ENCODE results near the gene DMWD.

The DMWD gene

DNA sequence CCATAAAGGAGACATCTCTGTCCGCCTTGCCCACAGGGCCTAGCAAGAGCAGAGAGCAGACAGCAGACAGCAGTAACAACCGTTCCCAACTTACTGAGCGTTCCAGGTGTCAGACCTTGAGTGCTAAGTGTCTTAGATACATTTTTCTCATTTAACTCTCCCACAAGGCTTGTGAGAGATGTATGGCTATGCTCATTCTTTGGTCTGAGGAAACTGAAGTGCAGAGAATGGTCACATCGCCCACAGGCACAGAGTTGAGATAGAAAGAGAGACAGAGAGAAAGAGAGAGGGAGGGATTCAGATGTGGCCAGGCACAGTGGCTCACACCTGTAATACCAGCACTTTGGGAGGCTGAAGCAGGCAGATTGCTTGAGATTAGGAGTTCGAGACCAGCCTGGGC lies 45.1 kb downstream of the DMWD start:
- POLR2A ChIA-PET: no interaction called here

DNA sequence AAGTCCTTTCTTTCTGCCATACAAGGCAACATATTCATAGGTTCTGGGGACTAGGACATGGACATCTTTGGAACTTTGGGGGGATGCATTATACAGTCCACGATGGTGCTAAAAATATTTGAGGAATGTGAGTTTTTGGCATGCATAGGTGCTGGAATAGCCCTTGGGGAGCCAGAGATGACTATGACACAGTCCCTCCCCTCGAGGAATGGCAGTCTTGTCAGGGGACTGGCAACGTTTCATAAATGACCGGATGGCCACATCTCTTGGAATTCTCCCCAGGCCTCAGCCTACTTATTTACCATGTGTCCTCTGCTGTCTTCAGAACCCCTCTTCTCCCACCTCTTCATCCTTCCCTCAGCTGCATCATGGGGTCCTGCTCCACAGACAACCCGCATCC lies 45.8 kb downstream of the DMWD start:
- CTCF ChIA-PET: interaction anchor here (0.7 kb wide), 1 partner anchor 12 kb away, joined by 3 read pairs; no protein-coding TSS in a partner anchor
- no peak overlapping the region for H3K4me3 ChIP-seq (ENCODE audit: low read depth, low read length)
- POLR2A ChIA-PET: no interaction called here
- TF ChIP-seq, protein P1, sequence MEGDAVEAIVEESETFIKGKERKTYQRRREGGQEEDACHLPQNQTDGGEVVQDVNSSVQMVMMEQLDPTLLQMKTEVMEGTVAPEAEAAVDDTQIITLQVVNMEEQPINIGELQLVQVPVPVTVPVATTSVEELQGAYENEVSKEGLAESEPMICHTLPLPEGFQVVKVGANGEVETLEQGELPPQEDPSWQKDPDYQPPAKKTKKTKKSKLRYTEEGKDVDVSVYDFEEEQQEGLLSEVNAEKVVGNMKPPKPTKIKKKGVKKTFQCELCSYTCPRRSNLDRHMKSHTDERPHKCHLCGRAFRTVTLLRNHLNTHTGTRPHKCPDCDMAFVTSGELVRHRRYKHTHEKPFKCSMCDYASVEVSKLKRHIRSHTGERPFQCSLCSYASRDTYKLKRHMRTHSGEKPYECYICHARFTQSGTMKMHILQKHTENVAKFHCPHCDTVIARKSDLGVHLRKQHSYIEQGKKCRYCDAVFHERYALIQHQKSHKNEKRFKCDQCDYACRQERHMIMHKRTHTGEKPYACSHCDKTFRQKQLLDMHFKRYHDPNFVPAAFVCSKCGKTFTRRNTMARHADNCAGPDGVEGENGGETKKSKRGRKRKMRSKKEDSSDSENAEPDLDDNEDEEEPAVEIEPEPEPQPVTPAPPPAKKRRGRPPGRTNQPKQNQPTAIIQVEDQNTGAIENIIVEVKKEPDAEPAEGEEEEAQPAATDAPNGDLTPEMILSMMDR (IDR thresholded peaks at IDR 0.05; ENCODE audit: insufficient read depth, low read length, missing control alignments): no peak
- DNase-seq (ENCODE audit: low read depth, low spot score): no peak

More for the DNA sequence above, 45.1 kb downstream of the DMWD start:
- CTCF ChIA-PET: no interaction called here
- no peak overlapping the region for H3K4me3 ChIP-seq (ENCODE audit: low read depth, low read length)
- DNase-seq (ENCODE audit: low read depth, low spot score): no peak
- TF ChIP-seq, protein P1 (IDR thresholded peaks at IDR 0.05; ENCODE audit: insufficient read depth, low read length, missing control alignments): no peak

DNA sequence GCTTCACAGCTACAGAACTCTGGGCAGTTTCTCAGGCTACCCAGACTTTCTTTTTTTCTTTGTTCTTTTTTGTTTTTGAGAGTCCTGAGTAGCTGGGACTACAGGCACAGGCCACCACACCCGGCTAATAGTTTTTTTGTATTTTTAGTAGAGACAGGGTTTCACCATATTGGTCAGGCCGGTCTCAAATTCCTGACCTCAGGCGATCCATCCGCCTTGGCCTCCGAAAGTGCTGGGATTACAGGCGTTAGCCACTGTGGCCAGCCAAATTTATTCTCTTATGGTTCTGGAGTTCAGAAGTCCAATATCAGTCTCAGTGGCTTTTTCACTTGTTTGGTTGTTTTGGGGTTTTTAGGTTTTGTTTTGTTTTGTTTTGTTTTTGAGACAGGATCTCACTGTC lies 47.0 kb downstream of the DMWD start:
- TF ChIP-seq, protein P1 (IDR thresholded peaks at IDR 0.05; ENCODE audit: insufficient read depth, low read length, missing control alignments): no peak
- H3K4me3 ChIP-seq (ENCODE audit: low read depth, low read length): no peak overlapping the region
- DNase-seq (ENCODE audit: low read depth, low spot score): no peak
- POLR2A ChIA-PET: no interaction called here
- CTCF ChIA-PET: interaction anchor here (1.4 kb wide), 1 partner anchor 24 kb away, joined by 4 read pairs; the partner anchor contains the start of gene SIX5

DNA sequence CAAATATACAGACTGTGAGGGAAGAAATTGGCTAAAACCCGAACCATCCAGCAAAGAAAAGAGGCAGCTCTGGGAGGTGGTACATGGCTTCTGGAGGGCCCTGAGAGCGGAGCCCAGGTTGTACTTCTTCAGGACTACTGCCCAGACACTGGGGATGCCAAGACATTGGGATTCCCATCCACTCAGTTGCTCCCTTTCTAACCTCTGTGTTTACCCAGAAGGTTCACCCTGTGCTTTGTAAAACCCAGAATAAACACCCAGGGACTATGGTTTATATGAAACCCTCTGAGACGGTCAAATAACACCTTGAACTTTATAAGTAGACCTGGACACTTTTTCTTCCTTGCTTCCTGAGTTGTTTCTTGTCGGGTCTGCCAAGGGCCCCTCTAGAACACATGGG lies 49.7 kb downstream of the DMWD start:
- ChIA-PET POLR2A (no interaction called here), CTCF (interaction anchor here (1.3 to 2.0 kb wide), 3 partner anchors 57 to 972 kb away, joined by 3 to 5 read pairs (median 3); no protein-coding TSS in a partner anchor)
- H3K4me3 ChIP-seq (ENCODE audit: low read depth, low read length): no peak overlapping the region
- no peak for DNase-seq (ENCODE audit: low read depth, low spot score)
- TF ChIP-seq, protein P1 (IDR thresholded peaks at IDR 0.05; ENCODE audit: insufficient read depth, low read length, missing control alignments): no peak

DNA sequence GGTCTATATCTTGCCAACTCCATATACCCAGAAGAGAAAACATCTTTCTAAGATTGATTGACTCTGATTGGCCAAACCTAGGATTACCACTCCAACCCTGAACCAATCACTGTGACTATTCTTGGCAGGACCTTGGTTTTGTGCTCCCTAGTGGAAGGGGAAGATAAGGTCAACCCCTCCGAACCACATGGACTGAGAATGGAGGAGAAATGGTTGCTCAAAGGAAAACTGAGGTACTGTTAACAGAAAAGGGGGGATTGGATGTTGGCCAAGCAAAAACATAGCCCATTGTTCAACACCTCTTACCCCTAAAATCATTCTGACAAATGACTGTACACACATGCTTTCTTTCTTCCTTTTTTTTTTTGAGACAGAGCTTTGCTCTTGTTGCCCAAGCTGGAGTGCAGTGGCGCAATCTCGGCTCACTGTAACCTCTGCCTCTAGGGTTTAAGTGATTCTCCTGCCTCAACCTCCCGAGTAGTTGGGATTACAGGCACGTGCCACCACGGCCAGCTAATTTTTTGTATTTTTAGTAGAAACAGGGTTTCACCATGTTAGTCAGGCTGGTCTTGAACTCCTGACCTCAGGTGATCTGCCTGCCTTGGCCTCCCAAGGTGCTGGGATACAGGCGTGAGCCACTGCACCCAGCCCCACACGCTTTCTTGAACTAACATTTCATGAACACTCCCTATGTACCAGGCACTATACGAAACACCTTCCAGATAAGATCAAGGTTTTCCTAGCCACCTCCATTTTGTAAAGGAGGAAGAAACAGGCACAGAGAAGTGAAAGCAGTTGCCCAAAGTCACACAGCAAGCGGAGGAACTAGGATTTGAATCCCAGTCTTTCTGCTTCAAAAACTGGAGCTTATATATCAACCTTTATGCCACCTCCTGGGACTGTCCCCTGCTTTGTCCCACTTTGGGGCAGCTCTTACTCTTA lies 52.9 kb downstream of the DMWD start:
- POLR2A ChIA-PET: interaction anchor here (1.6 kb wide), 1 partner anchor 9 kb away, joined by 5 read pairs; the partner anchor contains the start of gene FBXO46
- CTCF ChIA-PET: interaction anchor here (2.1 kb wide), 1 partner anchor 13 kb away, joined by 5 read pairs; no protein-coding TSS in a partner anchor
- TF ChIP-seq, protein P1 (IDR thresholded peaks at IDR 0.05; ENCODE audit: insufficient read depth, low read length, missing control alignments): no peak
- DNase-seq (ENCODE audit: low read depth, low spot score): no peak
- H3K4me3 ChIP-seq (ENCODE audit: low read depth, low read length): no peak overlapping the region

DNA sequence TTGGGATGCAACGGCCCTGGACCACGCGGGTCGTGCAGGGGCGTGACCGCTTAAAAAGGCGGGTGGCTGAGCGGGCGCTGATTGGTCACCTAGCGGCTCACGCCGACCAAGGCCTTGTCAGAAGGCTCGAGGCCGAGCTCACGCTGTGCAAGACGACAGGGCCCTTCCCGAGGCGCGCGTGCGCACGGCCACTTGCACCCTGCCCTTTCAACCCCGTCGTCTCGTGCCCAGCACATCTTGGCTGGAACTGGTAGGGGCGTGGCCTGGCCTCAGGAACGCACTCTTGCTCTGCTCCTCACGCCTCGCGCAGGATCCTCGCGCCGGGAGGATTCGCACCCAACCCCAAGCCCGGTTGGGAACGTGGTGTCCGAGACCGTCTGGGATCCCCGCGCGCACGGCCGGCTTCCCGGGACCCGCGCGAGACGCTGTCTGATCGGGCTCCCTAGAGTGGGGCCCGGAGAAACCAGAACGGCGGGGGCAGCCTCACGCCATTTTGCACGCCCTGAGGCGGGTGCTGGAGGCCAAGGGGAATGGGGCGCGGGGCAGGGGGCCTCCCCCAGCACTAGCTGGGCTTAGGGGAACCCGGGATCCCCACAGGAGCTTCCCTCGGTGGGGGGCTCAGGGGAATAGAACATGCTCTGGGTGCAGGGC lies 59.4 kb downstream of the DMWD start, which contains the start of gene MEIOSIN:
TSS of gene MEIOSIN (plus strand) at position 280 of the 651 bp plus-strand sequence. CDS start 1,938 bp downstream, outside the sequence.
- no peak within 1 kb of the TSS for H3K4me3 ChIP-seq (ENCODE audit: low read depth, low read length)

More for the DNA sequence above, 59.4 kb downstream of the DMWD start, which contains the start of gene MEIOSIN:
- ChIA-PET POLR2A (interaction anchor here (0.6 kb wide), 1 partner anchor 20 kb away, joined by 3 read pairs; no protein-coding TSS in a partner anchor), CTCF (interaction anchor here (0.7 kb wide), 1 partner anchor 36 kb away, joined by 3 read pairs; the partner anchor contains the start of gene SIX5)
- no peak for DNase-seq (ENCODE audit: low read depth, low spot score)
- TF ChIP-seq, protein P1 (IDR thresholded peaks at IDR 0.05; ENCODE audit: insufficient read depth, low read length, missing control alignments): no peak

Measured in AG04449 (cell line).